EL (cell line): Measurements from ENCODE around the gene LIX1L.
A peak's percentile ranks its signal among the peaks of the same experiment; 100 is the strongest.

ENCODE experiments used
- DNase-seq: peaks from one replicate; pipeline ENCODE4 v3.0.0-alpha.2; 2016

The LIX1L gene

DNA sequence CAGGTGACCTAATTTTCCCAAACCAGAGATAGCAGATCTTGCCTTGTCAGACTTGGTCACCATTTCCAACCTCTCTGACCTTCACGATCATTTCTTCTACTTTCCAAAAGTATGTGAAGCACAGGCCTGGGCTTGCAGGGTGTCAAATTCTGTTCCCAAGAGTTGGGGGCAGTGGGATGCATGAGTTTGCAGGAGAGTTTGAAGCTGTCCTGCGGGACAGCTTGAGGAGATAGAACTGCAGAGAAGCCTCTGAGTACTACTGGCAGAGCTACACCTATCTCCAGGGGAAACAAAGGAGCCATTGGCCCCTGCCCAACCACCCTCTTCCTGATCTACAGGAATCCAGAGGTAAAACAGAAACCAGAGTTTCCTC is 27.3 kb upstream of the LIX1L start:
- DNase-seq: no peak

DNA sequence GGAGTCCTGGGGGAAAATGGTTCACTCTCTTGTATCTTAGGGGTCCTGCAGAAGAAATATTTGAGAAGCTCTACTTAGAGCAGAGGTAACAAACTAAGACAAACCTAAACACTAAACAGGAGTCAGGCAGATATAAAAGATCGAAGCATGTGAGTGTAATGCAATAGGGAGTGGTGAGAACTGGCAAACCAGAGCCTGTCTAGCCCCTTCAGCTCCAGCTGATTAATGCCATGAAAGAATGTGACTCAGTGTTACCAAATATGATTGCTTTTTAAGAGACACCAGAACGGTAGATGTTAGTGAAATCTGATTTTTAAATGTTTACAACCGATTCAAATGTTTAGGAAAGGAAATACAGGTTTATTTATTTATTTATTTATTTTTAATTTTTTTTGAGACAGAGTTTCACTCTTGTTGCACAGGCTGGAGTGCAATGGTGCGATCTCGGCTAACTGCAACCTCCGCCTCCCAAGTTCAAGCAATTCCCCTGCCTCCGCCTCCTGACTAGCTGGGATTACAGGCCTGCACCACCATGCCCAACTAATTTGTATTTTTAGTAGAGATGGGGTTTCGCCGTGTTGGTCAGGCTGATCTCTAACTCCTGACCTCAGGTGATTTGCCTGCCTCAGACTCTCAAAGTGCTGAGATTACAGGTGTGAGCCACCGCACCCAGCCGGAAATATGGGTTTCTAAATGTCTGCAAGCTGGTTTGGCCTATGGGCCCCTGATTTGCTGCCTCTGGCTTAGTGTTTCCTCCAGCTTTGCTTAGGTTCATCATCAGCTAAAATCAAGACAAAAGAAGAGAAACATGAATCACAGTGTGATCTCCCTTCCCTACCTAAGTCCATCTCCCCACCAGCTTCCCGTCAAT is 26.4 kb upstream of the LIX1L start:
- DNase-seq: no peak

DNA sequence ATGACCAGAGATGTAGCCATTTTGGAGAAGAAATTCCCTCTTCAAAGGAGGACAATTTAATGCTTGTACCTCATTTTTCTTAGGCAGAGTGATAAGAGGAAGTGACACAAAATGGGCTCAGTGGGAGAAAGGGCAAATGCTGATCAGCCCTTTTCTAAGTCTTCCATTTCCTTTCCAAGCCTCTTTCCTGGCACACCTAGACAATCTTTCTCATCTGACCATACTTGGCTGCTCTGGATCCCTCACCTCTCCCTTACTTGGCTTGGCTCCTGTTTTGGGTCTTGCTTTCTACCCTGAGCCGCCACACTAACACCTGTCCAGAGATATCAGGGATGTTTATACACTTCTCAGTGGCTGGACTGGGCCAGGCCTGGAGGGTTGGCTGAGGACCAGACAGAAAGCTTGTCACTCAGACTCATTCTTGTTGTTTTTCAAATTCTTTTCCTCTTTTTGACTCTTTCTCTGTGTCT is 25.4 kb upstream of the LIX1L start:
- no peak for DNase-seq

DNA sequence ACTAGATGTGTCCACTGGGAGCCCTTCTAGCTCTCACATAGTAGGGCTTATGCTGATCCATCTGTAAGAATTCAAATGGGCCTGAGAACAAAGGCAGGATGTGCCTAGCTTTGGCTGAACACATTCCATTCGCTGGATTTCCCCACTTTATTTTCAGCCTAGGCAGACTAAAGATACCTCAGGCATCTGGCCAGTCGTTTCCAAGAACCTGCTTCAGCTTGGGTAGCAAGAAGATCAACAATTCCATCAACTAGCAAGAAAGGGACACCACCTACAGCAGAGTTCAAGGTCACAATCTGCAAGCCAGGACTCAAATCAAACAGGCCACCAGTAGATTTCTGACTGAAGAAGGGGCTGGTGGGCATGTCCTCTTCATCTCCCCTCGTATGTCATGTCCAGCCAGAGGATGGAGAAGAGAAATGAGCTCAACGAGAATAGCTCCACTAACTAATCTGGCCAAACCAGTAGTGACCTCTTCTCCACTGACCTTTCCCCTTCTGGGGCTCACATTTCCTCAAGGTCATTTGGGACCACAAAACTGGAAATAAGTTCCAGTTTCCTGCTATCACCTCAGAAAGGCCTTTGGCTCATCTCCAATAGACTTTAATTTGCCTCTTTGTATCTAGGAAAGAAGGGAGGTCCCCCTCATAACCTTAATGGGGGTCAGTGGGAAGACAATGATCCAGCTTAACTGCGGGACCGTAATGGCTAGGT is 24.4 kb upstream of the LIX1L start:
- no peak for DNase-seq

DNA sequence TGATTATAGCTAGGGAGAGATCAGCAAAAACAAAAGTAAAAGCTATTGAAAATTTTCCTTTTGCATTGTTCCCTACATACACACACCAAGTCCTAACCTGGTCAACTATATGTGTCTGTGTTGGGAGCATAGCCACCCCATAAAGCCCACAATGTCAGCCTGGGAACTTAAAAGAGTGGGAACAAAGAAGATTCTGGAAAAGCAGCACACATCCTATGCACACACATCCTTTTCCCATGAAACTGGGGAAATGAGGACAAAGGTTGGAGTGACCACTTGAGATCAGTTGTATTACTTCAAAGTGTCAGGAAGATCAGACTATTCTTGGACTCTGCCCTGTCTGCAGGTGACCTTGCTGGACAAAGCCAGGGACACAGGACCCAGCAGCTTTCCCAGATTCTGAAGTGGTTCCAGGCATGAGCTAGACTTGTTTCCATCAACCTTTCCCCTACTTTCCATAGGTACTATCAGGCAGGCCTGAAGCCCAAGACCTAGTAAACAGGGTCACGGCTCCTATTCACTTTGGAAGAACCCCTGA is 22.7 kb upstream of the LIX1L start:
- DNase-seq: no peak

DNA sequence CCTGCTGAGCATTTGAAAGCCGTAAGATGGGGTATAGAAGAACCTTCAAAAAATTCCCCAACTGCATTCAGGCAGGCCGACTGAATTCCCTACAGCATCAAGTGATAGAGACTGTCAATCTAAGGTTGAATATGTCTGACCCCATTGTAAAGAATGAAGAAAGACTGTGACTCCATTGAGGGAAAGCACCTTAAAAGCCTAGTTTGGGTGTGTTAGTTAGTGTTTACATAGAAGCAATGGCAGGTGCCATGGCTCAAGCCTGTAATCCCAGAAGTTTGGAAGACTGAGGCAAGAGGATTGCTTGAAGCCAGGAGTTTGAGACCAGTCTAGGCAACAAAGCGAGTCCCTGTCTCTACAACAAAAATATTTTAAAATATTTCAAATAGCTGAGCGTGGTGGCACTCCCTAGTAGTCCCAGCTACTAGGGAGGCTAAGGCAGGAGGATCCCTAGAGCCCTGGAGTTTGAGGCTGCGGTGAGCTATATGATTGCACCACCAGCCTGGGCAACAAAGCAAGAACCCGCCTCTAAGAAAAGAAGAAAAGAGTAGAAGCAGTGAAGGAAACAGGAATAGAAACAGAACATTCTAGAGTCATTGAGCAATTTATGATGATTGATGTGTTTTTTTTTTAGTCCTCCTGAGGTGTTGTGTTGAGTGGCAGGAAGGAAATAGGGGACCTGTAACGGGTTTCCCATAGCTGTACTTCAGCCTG is 22.1 kb upstream of the LIX1L start:
- DNase-seq: no peak

DNA sequence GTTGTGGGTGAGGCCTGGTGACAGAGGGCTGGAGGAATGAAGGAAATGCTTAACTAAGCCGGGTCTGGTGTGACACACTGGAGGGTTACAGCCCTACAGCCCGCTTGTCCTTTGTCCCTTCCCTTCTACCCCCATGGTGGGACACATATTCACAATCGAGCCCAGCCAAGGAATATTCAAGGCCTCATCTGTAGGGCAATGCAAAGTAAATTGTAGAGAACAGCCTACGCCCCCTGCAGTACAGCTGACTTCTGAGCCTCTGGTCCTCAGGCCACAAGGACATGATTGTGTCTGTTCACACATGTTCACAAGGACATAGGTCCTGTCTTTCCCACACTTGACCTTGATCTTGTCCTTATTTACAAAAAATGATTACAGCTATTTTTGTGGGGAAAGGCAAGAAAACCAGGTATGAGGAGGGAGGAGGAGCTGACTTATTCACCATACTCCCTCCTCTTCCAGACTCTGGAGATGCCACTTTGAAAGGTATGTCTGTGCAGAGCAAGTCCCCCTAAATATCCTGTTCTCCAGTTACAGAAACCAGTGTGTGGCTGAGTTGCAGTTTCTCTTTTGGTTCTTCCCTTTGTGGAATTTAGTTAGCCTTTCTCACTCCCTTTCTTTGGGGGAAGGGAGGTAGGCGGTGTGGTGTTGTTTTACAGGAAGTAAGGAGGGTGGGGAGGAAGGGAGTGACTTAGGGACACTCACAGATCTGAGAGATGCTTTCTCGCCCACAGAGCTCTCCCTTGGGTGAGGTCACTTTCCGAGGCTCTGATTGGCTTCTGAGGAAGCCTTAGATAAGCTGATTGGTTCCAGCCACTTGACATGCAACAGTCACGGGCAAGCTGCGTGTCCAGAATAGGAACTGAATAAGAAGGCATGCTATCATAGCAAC is 21.3 kb upstream of the LIX1L start:
- peak; percentile 100 for DNase-seq

DNA sequence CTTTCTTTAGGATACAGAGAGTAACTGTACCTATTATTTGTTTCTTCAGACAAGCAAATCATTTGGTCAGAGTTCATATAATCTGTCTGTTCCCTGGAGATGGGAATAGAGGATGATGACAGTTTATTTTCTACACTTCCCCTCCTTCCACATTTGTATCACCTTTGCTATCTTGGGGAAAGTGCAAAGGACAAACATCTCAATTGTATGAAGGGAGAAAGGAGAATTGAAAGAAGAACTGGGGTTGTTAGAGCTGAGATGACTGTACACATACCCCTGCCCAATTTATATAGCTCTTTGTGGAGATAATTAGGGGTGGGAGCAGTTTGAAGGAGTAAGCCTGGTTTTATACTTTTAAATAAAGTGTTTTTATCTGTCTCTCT is 20.6 kb upstream of the LIX1L start:
- DNase-seq: no peak

DNA sequence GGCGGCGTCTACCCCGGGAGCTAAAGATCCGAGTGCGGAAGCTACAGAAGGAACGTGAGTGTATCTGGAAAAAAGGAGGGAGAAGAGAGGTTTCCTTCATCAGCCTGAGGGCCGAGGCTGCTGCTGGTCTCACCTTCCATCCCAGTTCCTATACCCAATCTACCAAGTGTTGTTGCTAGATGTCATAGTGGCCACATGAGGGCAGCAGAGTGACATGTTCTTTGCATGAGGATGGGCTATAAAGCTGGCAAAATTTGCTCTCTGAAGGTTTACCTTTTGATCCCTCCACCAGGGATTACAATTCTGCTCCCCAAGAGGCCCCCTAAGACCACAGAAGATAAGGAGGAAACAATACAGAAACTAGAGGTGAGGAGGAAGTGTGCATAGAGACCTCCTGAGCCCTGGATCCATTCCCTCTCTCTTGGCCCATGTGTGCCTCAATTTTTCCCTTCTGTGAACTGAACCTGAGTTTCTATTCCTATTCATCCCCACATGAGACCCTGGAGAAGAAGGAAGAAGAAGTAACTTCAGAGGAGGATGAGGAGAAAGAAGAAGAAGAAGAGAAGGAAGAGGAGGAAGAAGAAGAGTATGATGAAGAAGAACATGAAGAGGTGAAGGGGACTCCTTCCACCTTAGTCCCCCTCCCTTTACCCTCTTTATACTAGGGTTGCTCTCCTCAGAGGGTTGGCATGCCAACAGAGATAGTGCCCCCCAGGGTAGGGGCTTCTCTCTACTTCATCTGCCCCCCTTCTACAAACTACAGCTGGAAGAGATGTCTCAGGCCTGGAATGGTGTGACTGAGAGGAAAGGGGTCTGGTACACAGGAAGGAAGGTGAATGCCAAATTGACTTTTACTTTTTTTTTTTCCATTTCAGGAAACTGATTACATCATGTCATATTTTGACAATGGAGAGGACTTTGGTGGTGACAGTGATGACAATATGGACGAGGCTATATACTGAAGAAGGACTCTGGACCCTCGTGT is 20.0 kb upstream of the LIX1L start:
- peak; percentile 82 for DNase-seq

DNA sequence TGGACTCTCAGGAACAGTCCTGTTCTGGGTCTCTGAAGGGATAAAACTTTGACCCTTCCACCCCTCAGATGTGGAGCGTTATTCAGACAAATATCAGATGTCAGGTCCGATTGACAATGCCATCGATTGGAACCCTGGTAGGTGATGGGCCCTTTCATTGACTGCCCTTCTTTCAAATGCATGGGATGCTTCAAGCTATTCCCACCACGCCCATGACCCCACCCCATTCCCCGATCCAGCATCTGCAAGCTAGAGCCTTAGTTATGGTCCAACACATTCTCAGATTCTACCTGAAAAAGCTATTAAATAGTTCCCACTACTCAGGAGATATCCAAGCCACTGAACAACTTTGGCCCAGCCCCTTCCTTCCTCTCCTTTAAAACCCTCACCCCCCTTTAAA is 19.2 kb upstream of the LIX1L start:
- no peak for DNase-seq

DNA sequence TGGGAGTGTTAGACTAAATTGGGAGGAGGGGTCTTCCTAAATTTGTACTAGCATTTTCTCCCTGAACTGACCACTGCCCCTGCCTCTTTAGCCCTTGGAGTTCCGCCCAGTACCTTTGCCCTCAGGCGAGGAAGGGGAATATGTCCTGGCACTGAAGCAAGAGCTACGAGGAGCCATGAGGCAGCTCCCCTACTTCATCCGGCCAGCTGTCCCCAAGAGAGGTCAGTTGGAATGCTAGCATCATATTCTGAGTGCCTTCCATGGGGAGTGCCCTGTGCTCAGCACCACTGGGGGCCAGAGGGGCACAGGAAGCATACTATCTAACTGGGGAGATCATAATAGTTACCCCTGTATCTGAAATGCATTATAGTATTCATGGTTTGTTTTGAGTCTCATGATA is 17.4 kb upstream of the LIX1L start:
- no peak for DNase-seq

DNA sequence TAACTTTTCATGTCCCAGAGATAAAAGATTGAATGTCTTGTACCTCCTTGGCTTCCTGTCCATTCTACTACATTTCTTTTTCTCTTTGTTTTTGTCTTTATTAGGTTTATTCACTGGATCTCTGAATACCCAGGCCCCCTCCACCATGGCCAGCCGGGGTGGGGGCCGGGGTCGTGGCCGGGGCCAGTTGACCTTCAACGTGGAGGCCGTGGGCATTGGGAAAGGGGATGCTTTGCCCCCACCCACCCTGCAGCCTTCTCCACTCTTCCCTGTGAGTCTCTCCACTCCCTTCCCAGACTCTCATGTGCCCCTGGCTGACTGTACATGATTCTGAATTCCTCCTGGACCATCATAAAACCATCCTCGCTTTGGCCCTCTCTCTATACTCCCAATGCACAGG is 16.9 kb upstream of the LIX1L start:
- no peak for DNase-seq

DNA sequence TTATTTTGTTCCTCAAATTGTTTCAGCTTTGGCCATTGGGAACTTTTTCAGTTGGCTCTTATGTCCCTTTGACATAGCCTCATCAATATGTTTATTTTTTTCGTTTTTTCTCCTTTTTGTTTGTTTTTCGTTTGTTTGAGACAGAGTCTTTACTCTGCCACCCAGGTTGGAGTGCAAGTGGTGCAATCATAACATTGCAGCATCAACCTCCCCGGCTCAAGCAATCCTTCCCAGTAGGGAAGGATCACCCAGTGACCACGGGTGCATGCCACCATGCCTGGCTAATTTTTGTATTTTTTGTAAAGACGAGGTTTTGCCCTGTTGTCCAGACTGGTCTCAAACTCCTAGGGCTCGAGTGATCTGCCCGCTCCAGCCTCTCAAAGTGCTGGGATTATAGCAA is 14.8 kb upstream of the LIX1L start:
- no peak for DNase-seq

DNA sequence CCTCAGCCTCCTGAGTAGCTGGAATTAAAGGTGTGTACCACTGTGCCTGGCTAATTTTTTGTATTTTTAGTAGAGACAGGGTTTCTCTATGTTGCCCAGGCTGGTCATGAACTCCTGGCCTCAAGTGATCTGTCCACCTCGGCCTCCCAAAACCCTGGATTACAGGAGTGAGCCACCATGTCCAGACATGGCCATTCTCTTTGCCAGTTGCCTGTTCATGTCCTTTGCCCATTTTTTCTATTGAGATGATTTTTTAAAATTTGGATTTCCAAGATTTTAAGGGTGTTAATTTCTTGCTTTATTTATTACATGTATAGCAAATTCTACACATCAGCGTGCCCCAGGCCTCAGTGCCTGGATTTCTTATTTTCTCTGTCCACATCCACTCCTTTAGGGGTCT is 9.5 kb upstream of the LIX1L start:
- no peak for DNase-seq

DNA sequence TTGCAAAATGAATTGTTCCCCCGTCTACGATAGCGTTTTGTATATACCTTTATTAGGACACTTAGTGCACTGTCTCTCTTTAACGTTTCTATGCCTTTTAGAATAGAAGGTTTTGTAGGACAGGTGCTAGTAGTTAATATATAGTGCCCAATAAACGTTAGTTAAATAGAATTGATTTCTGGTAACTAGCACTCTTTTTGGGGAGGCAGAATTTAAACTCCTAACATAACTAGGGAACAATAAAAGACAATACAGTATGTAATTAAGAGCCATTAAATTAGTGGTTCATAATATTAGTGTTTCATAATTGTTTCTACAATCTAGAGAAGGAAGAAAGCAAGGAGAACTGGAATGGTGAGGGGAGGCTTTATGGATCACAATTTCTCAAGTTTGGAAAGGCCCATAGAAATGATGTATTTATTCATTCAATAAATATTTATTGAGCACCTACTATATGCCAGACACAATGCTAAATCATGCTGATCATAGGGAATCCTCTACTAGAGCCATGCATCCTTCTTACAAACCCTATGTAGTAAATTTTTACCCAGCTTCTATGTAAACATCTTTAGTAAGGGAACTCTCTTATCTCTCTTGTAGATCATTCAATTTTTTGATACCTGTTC is 7.4 kb upstream of the LIX1L start:
- DNase-seq: no peak

DNA sequence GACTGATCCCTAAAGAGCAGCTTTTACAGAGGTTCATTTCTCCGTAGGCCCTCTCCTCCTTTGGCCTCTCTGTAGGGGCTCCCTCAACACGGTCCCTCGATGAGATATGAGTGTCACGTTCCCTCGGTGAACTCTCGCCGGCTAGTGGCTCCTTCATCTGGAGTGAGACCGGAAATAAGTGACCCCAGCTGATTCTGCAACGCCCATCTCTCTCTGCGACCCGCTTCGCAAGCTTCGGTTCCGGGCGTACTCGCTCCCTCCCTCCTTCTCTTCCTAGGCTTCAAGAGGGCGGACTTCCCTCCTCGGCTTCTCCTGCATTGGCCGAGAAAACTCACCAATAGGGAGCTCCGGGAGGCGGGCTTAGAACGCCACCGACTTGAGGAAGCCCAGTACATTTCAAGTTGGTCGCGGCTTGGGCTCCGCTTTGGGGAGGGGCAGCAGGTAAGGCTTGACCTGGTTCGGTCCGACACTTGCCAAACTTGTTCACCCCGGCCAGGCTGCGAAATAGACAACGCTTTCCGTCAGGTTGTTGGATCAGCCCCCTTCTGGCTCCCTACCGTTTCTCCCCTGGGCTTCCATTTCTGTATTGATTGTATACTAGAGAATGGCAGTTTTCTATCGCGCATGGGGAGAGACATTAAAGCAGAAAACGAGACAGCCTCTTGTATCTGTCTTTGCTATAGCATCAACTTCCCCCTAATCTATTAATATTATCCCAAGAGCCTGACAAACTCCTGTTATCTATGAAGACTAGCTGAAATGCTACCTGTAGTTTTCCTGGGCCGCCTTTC is 6.7 kb upstream of the LIX1L start, which contains the start of the genes ANKRD34A and POLR3GL:
Gene ANKRD34A, minus strand, starts transcription at position 248 of the 791 bp plus-strand sequence. CDS start 2,816 bp downstream, outside the sequence.
Gene POLR3GL, plus strand, starts transcription at position 363 of the 791 bp plus-strand sequence. CDS start 10,176 bp downstream, outside the sequence.
- DNase-seq: peak; percentile 96

DNA sequence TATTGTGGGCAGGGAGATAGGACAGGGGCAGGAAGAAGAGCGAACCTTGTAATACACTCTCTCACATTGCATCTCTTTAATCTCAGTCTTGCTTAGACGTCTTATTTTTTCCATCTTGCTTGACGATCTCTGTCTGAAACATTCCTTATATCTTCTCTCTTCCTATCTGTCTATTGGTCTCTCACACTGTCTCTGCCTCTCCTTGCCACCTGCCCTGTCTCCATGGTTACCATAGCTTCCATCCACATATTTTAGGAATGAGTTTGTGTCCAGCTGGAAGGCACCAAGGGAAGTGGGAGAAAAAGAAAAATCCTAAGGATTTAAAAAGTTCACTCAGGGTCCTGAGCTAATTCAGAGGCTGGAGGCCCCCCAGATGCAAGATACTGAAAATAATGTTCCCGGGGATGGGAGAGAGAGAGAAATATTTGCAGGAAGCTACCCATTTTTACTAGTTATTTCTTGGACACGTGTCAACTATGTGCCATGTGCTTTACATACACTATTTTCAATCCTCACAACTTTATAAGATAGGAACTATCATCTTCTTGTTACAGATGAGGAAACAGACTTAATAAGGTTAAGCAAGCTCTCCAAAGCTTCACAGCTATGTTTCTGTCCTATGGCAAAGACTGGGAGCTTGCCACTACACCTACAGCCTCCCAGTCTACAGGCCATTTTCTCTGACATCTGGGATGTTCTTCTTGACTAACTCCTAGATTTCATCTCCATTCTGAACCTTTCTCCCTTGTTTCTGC is 5.6 kb upstream of the LIX1L start:
- DNase-seq: peak; percentile 85
